GM13977 (cell line): ENCODE results near the gene F3.

ENCODE experiments used
- DNase-seq: peaks from one replicate; pipeline ENCODE4 v3.0.0; 2012; ENCODE audit warnings: low spot score
- in situ Hi-C: fragments of 300-500 bp; cut with MboI; formaldehyde crosslinking; loops from one replicate; pipeline ENCODE4 v1.12.0; 2022; ENCODE audit warnings: low sequenced_read_pairs, low pct_unique_long_range_greater_than_20kb, mixed read lengths, inconsistent platforms; ENCODE audit not compliant: unreplicated experiment
- TF ChIP-seq, protein P1 (sequence below): IDR thresholded peaks from 2 replicates; pipeline ENCODE4 v1.5.1; 2012; ENCODE audit warnings: mild to moderate bottlenecking, control low read depth; ENCODE audit not compliant: insufficient read depth; ENCODE audit errors: extremely low read depth, missing control alignments

Gene F3

DNA sequence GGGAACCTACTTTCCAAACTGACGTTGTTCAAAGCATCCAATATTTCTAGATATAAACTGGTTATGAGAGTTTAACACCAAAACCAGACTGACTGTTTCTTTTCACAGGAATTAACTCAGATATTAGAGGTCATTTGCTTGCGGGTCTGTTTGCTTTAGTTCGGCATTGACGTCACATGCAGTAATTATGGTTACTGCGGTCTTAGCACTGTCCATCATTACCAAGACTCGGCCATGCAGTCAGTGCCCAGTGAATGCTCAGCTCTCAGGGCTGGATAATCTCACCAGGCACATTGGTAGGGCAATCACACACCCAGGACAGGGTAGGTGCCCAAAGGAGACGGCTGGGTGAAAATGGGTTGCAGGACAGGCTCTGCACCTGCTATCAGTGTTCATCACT, 9.9 kb upstream of the F3 start:
- TF ChIP-seq, protein P1, sequence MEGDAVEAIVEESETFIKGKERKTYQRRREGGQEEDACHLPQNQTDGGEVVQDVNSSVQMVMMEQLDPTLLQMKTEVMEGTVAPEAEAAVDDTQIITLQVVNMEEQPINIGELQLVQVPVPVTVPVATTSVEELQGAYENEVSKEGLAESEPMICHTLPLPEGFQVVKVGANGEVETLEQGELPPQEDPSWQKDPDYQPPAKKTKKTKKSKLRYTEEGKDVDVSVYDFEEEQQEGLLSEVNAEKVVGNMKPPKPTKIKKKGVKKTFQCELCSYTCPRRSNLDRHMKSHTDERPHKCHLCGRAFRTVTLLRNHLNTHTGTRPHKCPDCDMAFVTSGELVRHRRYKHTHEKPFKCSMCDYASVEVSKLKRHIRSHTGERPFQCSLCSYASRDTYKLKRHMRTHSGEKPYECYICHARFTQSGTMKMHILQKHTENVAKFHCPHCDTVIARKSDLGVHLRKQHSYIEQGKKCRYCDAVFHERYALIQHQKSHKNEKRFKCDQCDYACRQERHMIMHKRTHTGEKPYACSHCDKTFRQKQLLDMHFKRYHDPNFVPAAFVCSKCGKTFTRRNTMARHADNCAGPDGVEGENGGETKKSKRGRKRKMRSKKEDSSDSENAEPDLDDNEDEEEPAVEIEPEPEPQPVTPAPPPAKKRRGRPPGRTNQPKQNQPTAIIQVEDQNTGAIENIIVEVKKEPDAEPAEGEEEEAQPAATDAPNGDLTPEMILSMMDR = no peak
- in situ Hi-C loops = no loop called here
- no peak for DNase-seq

DNA sequence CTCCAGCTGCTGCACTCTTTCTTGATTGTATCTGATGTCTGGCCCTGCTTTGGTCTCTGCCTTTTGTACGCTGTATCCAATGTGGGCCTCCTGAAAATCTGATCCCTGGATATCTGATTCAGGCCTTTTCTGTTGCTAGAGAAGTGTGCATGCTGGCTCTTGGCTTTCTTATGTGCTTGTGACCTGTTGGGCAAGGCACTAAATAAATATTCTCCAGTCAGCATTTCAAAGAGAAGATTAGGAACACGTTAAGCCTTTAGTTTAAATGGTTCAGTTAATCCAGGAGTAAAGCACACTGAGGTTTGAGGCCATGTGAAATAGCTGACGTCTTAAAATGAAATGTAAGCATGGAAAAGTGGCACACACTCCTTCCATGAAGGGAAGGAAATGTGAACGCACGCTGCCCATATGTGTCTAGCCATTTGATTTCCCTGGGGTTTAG, 9.3 kb upstream of the F3 start:
- DNase-seq = no peak
- in situ Hi-C loops = no loop called here
- TF ChIP-seq, protein P1 = no peak

DNA sequence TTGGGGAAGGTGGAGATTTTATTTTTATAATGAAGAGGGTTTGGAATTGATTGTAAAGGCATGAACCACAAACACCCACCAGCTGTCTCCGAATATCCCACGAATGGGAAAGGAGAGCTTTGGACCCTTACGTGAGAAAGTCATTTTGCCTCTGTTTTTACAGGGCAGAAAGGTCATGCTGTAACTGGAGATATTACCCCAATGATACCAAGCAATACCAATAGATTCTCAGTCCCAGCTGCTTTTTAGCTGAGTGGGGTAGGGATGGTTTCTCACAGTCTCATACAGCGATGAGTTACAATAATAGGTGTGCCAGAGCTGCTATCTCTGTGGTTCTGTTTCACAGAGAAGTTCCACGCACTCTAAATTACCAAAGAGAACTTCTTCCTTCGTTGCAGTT, 8.8 kb upstream of the F3 start:
- DNase-seq = no peak
- in situ Hi-C loops = no loop called here
- TF ChIP-seq, protein P1 = no peak

DNA sequence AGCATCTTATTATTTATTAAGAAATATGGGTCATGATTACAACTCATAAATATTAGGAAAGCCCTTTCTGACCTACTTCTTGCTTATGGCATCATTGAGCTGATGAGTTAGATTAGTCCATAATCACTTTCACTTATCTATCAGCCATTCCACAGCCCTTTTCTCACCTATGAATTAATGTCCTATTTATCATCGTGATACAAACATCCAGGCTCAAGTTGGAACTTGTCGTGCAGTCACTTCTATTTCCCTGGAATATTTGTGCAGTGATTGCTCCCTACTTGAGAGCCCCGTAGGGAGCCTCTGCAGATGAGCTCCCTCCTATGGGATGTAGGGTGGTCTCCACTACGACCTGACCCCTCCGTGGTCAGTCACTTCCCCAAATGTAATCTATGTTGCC, 8.1 kb upstream of the F3 start:
- DNase-seq = no peak
- in situ Hi-C loops = no loop called here
- TF ChIP-seq, protein P1 = no peak

DNA sequence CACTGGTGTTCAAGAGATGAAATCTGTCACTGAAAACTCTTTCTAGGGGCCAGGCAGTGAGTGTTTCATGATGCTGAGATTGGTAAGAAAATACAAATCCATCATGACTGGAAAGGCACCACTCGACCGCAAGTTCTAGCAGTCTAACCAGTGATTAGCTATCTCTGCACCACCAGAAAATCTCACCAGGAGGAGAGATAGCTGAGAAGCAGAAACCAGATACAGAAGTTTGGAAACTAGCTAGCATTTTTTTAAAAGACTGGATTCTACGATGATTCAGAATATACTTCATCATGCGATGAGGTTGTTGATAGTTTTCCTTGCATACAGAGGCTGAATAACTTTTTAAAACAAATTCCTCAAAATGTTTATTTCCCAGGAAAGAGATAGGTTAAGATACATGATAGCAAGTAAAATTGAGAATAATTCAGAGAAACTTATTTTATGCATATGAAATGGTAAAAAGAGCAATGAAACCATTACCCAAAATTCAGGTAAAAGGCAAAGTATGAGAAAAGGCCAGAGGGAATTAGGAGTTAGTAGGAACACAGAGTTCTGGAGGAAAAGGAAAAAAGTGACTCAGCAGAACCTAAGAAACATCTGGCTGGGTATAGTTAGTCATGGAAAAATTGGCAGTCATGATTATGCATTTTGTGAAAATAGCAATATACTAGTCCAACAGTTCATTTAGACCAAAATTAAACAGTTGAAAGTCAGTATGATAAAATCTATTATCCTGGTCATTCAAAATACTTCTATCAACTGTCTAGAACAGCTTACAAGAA, 3.3 kb upstream of the F3 start:
- in situ Hi-C loops = no loop called here
- DNase-seq = no peak
- TF ChIP-seq, protein P1 = no peak

DNA sequence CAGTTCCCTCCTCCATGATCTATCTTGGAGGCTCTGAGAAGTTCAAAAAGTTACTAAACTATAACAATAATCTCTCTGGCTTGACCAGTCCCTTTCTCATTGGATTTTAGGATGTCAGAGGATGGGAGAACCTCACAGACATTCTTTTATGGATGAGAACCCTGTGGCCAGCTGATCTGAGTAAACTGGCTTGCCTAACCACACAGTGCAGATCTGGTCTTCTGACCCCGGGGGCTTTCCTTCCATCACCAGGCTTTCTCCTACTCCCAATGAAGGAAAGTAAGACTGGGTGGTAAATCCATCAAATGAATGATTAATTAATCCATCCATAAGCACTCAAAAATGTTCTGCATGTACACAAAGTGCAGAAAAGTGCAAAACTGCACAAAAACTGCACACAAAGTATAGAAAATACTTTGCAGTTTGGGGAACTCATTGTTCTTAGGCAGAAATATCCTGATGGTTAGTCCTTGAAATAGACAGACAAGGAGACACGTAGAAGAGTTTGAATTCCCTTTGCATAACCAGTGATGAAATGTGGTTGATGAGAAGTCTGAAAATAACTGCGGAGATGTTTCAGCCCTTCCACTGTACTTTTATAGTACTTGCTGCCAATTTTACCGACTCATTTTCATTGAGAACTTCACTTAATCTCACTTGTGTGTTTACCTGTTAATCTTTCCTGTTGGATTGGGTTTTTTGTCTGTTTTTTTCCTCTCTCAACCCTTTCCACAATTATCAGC, 2.5 kb upstream of the F3 start:
- in situ Hi-C loops = no loop called here
- no peak for DNase-seq
- TF ChIP-seq, protein P1 = no peak
